Measurements from ENCODE around the gene SMIM45.

DNA sequence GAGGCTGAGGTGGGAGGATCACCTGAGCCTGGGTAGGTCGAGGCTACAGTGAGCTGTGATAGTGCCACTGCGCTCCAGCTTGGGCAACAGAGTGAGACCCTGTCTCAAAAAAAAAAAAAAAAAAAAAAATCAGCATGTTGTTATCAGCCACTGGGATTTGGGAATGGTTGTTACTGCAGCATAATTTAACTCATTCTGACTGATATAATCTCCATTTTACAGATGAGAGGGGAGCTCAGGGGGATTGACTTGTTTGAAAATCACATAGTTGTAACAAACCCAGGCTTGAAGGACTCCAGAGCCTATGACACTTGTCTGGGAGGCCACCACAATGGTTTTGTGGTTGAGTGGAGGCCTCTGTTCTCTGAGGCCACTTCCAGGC, 14.3 kb downstream of the SMIM45 start:
- TF ChIP-seq, protein P1, sequence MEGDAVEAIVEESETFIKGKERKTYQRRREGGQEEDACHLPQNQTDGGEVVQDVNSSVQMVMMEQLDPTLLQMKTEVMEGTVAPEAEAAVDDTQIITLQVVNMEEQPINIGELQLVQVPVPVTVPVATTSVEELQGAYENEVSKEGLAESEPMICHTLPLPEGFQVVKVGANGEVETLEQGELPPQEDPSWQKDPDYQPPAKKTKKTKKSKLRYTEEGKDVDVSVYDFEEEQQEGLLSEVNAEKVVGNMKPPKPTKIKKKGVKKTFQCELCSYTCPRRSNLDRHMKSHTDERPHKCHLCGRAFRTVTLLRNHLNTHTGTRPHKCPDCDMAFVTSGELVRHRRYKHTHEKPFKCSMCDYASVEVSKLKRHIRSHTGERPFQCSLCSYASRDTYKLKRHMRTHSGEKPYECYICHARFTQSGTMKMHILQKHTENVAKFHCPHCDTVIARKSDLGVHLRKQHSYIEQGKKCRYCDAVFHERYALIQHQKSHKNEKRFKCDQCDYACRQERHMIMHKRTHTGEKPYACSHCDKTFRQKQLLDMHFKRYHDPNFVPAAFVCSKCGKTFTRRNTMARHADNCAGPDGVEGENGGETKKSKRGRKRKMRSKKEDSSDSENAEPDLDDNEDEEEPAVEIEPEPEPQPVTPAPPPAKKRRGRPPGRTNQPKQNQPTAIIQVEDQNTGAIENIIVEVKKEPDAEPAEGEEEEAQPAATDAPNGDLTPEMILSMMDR (IDR thresholded peaks at IDR 0.05) = no peak
- no peak for TF ChIP-seq POLR2A (IDR thresholded peaks at IDR 0.05)
